A673 (cell line): Measurements from ENCODE around the gene SCRN1.

Source experiments
- EZH2 ChIP-seq: fragments of 200-600 bp; sonication (generic); IDR thresholded peaks from 2 replicates; pipeline ENCODE4 v1.6.1; 2017; ENCODE audit warnings: borderline replicate concordance, low read depth, mild to moderate bottlenecking, mixed read lengths, antibody characterized with exemption, low read length; ENCODE audit not compliant: poor library complexity, severe bottlenecking
- TF ChIP-seq, protein P1 (sequence below): fragments of 300-800, 200-600 bp; sonication (generic); conservative IDR thresholded peaks from 2 replicates; pipeline ENCODE4 v1.5.1; 2017; ENCODE audit warnings: low read depth, mild to moderate bottlenecking, antibody characterized with exemption, low read length, moderate library complexity, mixed read lengths

DNA sequence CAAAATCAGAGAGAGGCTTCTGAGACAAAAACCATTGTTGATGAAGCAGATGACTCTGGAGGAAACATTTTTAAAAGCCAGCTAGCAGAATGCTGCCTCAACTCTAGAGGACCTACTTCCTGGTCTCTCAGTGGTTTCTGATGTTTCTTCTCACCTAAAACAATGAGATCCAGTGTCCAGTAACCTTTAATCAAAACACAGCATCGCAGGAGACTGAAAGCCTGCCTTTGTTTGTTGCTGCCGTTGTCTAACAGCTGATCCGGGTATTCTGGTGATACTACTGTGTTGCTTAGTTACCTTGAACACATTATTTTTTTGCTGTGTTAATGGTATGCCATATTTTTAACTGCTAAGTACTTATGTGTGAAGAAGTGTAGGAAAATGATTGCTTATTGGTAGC, 112.4 kb downstream of the SCRN1 start:
- TF ChIP-seq, protein P1, sequence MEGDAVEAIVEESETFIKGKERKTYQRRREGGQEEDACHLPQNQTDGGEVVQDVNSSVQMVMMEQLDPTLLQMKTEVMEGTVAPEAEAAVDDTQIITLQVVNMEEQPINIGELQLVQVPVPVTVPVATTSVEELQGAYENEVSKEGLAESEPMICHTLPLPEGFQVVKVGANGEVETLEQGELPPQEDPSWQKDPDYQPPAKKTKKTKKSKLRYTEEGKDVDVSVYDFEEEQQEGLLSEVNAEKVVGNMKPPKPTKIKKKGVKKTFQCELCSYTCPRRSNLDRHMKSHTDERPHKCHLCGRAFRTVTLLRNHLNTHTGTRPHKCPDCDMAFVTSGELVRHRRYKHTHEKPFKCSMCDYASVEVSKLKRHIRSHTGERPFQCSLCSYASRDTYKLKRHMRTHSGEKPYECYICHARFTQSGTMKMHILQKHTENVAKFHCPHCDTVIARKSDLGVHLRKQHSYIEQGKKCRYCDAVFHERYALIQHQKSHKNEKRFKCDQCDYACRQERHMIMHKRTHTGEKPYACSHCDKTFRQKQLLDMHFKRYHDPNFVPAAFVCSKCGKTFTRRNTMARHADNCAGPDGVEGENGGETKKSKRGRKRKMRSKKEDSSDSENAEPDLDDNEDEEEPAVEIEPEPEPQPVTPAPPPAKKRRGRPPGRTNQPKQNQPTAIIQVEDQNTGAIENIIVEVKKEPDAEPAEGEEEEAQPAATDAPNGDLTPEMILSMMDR: no peak
- TF ChIP-seq EZH2: no peak
